KBM-7 (cell line): ENCODE results near the gene TSEN54.

Experiments used
- DNase-seq: peaks from one replicate; pipeline ENCODE4 v3.0.0-alpha.2; 2015
- in situ Hi-C: fragments of 300-500 bp; cut with MboI; formaldehyde crosslinking; loops from 2 replicates; pipeline ENCODE4 v1.14.3; 2020; ENCODE audit warnings: low sequenced_read_pairs, low pct_unique_long_range_greater_than_20kb, mixed read lengths

TSEN54 gene

GRCh38 chr17:75487351-75488070 is 28.8 kb upstream of the TSEN54 start:
- peak; percentile 90 for DNase-seq
- in situ Hi-C loops, result no loop called here

GRCh38 chr17:75488693-75489510 is 27.4 kb upstream of the TSEN54 start:
- no peak for DNase-seq
- in situ Hi-C loops, result no loop called here

GRCh38 chr17:75489511-75489955 is 26.8 kb upstream of the TSEN54 start:
- no peak for DNase-seq
- in situ Hi-C loops, result no loop called here

GRCh38 chr17:75490173-75490743 is 26.1 kb upstream of the TSEN54 start:
- in situ Hi-C loops, result no loop called here
- no peak for DNase-seq

- in situ Hi-C loops, result no loop called here
- DNase-seq, result peak; percentile 18
These were observed 25.2 kb upstream of the TSEN54 start for GRCh38 chr17:75490953-75491649.

- in situ Hi-C loops, result no loop called here
- DNase-seq, result no peak
These were observed 24.6 kb upstream of the TSEN54 start for GRCh38 chr17:75491680-75492079.

GRCh38 chr17:75492555-75493168 is 23.7 kb upstream of the TSEN54 start:
- DNase-seq, result no peak
- in situ Hi-C loops, result no loop called here

GRCh38 chr17:75493476-75494129 is 22.7 kb upstream of the TSEN54 start:
- DNase-seq, result no peak
- in situ Hi-C loops, result no loop called here

- in situ Hi-C loops, result no loop called here
- DNase-seq, result no peak
These were observed 21.9 kb upstream of the TSEN54 start for GRCh38 chr17:75494326-75494877.

- in situ Hi-C loops, result no loop called here
- no peak for DNase-seq
These were observed 20.3 kb upstream of the TSEN54 start for GRCh38 chr17:75496005-75496404.

GRCh38 chr17:75498039-75498725 is 18.1 kb upstream of the TSEN54 start:
- in situ Hi-C loops, result no loop called here
- no peak for DNase-seq

- in situ Hi-C loops, result no loop called here
- DNase-seq, result peak; percentile 36
These were observed 17.6 kb upstream of the TSEN54 start for GRCh38 chr17:75498726-75499213.

- in situ Hi-C loops, result no loop called here
These were observed 16.9 kb upstream of the TSEN54 start for GRCh38 chr17:75499313-75500022.

GRCh38 chr17:75500419-75501216 is 15.7 kb upstream of the TSEN54 start:
- no peak for DNase-seq
- in situ Hi-C loops, result no loop called here

More at GRCh38 chr17:75499313-75500022, 16.9 kb upstream of the TSEN54 start:
- no peak for DNase-seq

GRCh38 chr17:75501378-75502071 is 14.8 kb upstream of the TSEN54 start:
- in situ Hi-C loops, result no loop called here
- DNase-seq, result no peak
